ENCODE measurements around the gene OSBPL10.

DNA sequence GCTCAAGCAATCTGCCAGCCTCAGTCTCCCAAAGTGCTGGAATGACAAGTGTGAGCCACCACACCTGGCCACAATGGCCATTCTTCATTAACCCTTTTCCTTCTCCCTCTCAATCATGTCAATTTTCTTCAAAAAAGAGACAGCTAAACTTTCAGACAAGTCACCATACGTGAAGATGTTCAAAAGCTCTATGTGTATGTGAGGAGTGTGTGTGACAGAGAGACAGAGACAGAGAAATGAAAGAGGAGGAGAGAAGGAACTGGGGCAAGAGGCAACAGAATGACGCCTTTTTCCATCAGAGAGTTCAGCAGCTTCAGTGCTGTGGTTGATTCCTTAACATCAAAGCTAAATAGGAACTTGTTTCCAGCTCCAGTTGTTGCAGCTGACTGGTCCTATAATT is 27.4 kb downstream of the OSBPL10 start:
- TF ChIP-seq, protein P1, sequence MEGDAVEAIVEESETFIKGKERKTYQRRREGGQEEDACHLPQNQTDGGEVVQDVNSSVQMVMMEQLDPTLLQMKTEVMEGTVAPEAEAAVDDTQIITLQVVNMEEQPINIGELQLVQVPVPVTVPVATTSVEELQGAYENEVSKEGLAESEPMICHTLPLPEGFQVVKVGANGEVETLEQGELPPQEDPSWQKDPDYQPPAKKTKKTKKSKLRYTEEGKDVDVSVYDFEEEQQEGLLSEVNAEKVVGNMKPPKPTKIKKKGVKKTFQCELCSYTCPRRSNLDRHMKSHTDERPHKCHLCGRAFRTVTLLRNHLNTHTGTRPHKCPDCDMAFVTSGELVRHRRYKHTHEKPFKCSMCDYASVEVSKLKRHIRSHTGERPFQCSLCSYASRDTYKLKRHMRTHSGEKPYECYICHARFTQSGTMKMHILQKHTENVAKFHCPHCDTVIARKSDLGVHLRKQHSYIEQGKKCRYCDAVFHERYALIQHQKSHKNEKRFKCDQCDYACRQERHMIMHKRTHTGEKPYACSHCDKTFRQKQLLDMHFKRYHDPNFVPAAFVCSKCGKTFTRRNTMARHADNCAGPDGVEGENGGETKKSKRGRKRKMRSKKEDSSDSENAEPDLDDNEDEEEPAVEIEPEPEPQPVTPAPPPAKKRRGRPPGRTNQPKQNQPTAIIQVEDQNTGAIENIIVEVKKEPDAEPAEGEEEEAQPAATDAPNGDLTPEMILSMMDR (IDR thresholded peaks at IDR 0.05; ENCODE audit: low read length), result no peak
- no peak for TF ChIP-seq EZH2 (IDR thresholded peaks at IDR 0.05; ENCODE audit: borderline replicate concordance, low read length)

Data from OCI-LY1 (cell line).